H1 (cell line): Measurements from ENCODE around the gene ADSS1. TPM values are rescaled to one million over a fixed set of nuclear protein-coding genes. Genes with fewer than 3 reads are reported as not detected.

ENCODE experiments used
- CTCF ChIA-PET: fragments of 300-600 bp; sonication (Branson Sonifier 250); formaldehyde crosslinking; loops from one replicate; lab custom pipeline; 2021; ENCODE audit not compliant: partially characterized antibody; lab: Charles Lee
- POLR2A ChIA-PET: fragments of 300-600 bp; sonication (Branson Sonifier 250); formaldehyde crosslinking; loops from one replicate; lab custom pipeline; 2021; ENCODE audit warnings: inconsistent platforms; ENCODE audit not compliant: partially characterized antibody; lab: Charles Lee
- DNase-seq, 2 experiments: peaks; one replicate each; pipeline versions ENCODE4 v3.0.0 to v3.0.0-alpha.2; 2010 to 2022; ENCODE audit warnings: low spot score in 2 of 2, low read depth in 1 of 2, mixed read lengths in 1 of 2
- FAIRE-seq: peaks from 2 replicates; lab custom pipeline; 2011; peaks lifted over from hg19 to GRCh38; lab: Jason Lieb, UNC
- H2AFZ ChIP-seq: 2 replicates; pipeline ENCODE4 v1.8.1; 2012; ENCODE audit warnings: low read length, inconsistent platforms
- H2AK5ac ChIP-seq: 2 replicates; pipeline ENCODE4 v1.6.1; 2013; ENCODE audit warnings: low read depth, low read length
- H2BK120ac ChIP-seq: replicated peaks from 2 replicates; pipeline ENCODE3; 2013; ENCODE audit warnings: low read depth, low read length, inconsistent platforms
- H2BK12ac ChIP-seq: 2 replicates; pipeline ENCODE4 v1.6.1; 2013; ENCODE audit warnings: low read depth, low read length
- H2BK15ac ChIP-seq: 2 replicates; pipeline ENCODE4 v1.6.1; 2013; ENCODE audit warnings: low read length
- H2BK20ac ChIP-seq: 2 replicates; pipeline ENCODE4 v1.6.1; 2013; ENCODE audit warnings: low read length
- H2BK5ac ChIP-seq: 2 replicates; pipeline ENCODE4 v1.6.1; 2013; ENCODE audit warnings: low read depth, low read length
- H3K14ac ChIP-seq: 2 replicates; pipeline ENCODE4 v1.6.1; 2013; ENCODE audit warnings: inconsistent platforms; ENCODE audit not compliant: insufficient read length
- H3K18ac ChIP-seq: 2 replicates; pipeline ENCODE4 v1.6.1; 2013; ENCODE audit warnings: low read length; ENCODE audit errors: extremely low read depth
- H3K23ac ChIP-seq: 2 replicates; pipeline ENCODE4 v1.6.1; 2013; ENCODE audit warnings: inconsistent platforms; ENCODE audit not compliant: insufficient read length
- H3K23me2 ChIP-seq: 2 replicates; pipeline ENCODE4 v1.6.1; 2013; ENCODE audit warnings: low read depth, low read length
- H3K27ac ChIP-seq: 2 replicates; pipeline ENCODE4 v1.6.1; 2011; ENCODE audit warnings: low read depth, low read length, inconsistent platforms
- H3K27me3 ChIP-seq, 4 experiments: replicated peaks in 1 of 4; 1 replicate in 1 of 4; 2 replicates in 3 of 4; pipeline versions ENCODE4 v1.6.1 to v1.8.1; 2011 to 2013; ENCODE audit warnings: low read length in 3 of 4, mild to moderate bottlenecking in 3 of 4, inconsistent platforms in 2 of 4, mixed read lengths in 2 of 4, moderate library complexity in 1 of 4; ENCODE audit not compliant: control insufficient read depth in 3 of 4, insufficient read depth in 3 of 4; ENCODE audit errors: extremely low read depth in 1 of 4
- H3K36me3 ChIP-seq, 4 experiments: 2 replicates each; pipeline versions ENCODE4 v1.6.1 to v1.8.1; 2011 to 2013; ENCODE audit warnings: mild to moderate bottlenecking in 4 of 4, low read length in 3 of 4, moderate library complexity in 2 of 4, control low read depth in 1 of 4, inconsistent platforms in 1 of 4; ENCODE audit not compliant: insufficient read depth in 4 of 4, control insufficient read depth in 2 of 4
- H3K4ac ChIP-seq: replicated peaks from 2 replicates; pipeline ENCODE3; 2013; ENCODE audit warnings: low read length, low read depth, mixed read lengths, inconsistent platforms; ENCODE audit not compliant: insufficient read length
- H3K4me1 ChIP-seq, 4 experiments: replicated peaks in 1 of 4; 1 replicate in 1 of 4; 2 replicates in 3 of 4; pipeline versions ENCODE4 v1.6.1 to v1.8.1; 2011 to 2013; ENCODE audit warnings: low read length in 3 of 4, inconsistent platforms in 2 of 4, mixed read lengths in 1 of 4; ENCODE audit not compliant: insufficient read depth in 4 of 4, control insufficient read depth in 3 of 4
- H3K4me2 ChIP-seq, 2 experiments: 2 replicates each; pipeline versions ENCODE4 v1.6.1 to v1.8.1; 2011 to 2013; ENCODE audit warnings: low read depth in 2 of 2, low read length in 2 of 2, control low read depth in 1 of 2, inconsistent platforms in 1 of 2, mild to moderate bottlenecking in 1 of 2; ENCODE audit not compliant: insufficient read depth in 1 of 2
- H3K4me3 ChIP-seq, 4 experiments: fragments of 200-600, 300-600 bp in 1 of 4; sonication (generic), shearing (Covaris generic), sonication (Bioruptor Twin) in 1 of 4; 2 replicates each; pipeline versions ENCODE4 v1.5.1 to v1.8.1; 2011 to 2016; ENCODE audit warnings: low read length in 4 of 4, low read depth in 3 of 4, control low read depth in 2 of 4, inconsistent platforms in 2 of 4, mild to moderate bottlenecking in 2 of 4, mixed read lengths in 1 of 4, moderate library complexity in 1 of 4; ENCODE audit not compliant: insufficient read depth in 2 of 4; ENCODE audit errors: extremely low read depth in 1 of 4
- H3K56ac ChIP-seq: replicated peaks from 2 replicates; pipeline ENCODE3; 2013; ENCODE audit warnings: low read depth, mild to moderate bottlenecking, mixed read lengths, low read length, inconsistent platforms; ENCODE audit not compliant: insufficient read length
- H3K79me1 ChIP-seq: 2 replicates; pipeline ENCODE4 v1.6.1; 2013; ENCODE audit warnings: low read depth, low read length, control low read depth
- H3K79me2 ChIP-seq, 2 experiments: 2 replicates each; pipeline versions ENCODE4 v1.6.1 to v1.8.1; 2012 to 2013; ENCODE audit warnings: low read length in 2 of 2, mild to moderate bottlenecking in 2 of 2, inconsistent platforms in 1 of 2; ENCODE audit not compliant: insufficient read depth in 2 of 2, control insufficient read depth in 1 of 2
- H3K9ac ChIP-seq, 4 experiments: replicated peaks in 1 of 4; 1 replicate in 1 of 4; 2 replicates in 3 of 4; pipeline versions ENCODE4 v1.6.1 to v1.8.1; 2011 to 2013; ENCODE audit warnings: low read depth in 3 of 4, low read length in 3 of 4, control low read depth in 2 of 4, mild to moderate bottlenecking in 2 of 4, moderate library complexity in 2 of 4, inconsistent platforms in 1 of 4; ENCODE audit errors: extremely low read depth in 1 of 4
- H3K9me3 ChIP-seq, 2 experiments: 2 replicates each; pipeline versions ENCODE4 v1.6.1 to v1.8.1; 2012 to 2013; ENCODE audit warnings: mild to moderate bottlenecking in 2 of 2, moderate library complexity in 2 of 2, control low read depth in 1 of 2, inconsistent platforms in 1 of 2, low read depth in 1 of 2, low read length in 1 of 2, mixed read lengths in 1 of 2; ENCODE audit not compliant: insufficient read depth in 2 of 2
- H4K20me1 ChIP-seq, 2 experiments: replicated peaks in 1 of 2; 2 replicates each; pipeline versions ENCODE3 to v1.8.1; 2011 to 2013; ENCODE audit warnings: inconsistent platforms in 2 of 2, low read length in 2 of 2, mild to moderate bottlenecking in 1 of 2; ENCODE audit not compliant: insufficient read depth in 2 of 2, control insufficient read depth in 1 of 2
- H4K5ac ChIP-seq: 2 replicates; pipeline ENCODE4 v1.6.1; 2013; ENCODE audit warnings: low read length, low read depth, mixed read lengths, inconsistent platforms; ENCODE audit not compliant: insufficient read length
- H4K8ac ChIP-seq: 2 replicates; pipeline ENCODE4 v1.8.0; 2013; ENCODE audit warnings: mild to moderate bottlenecking, moderate library complexity, low read length, inconsistent platforms; ENCODE audit not compliant: insufficient read depth; ENCODE audit errors: extremely low read depth
- H4K91ac ChIP-seq: replicated peaks from 2 replicates; pipeline ENCODE3; 2013; ENCODE audit warnings: low read length, mixed read lengths, inconsistent platforms; ENCODE audit not compliant: insufficient read length
- WGBS, 2 experiments: shearing (Covaris generic) in 1 of 2; methylation state at CpG; one replicate each; pipeline versions ENCODE4 v1.1.6 to v1.1.7; 2013 to 2015; ENCODE audit warnings: low lambda C conversion rate in 2 of 2, mixed read lengths in 2 of 2, inconsistent platforms in 1 of 2, low coverage in 1 of 2, missing lambda C conversion rate in 1 of 2; ENCODE audit not compliant: insufficient replicate concordance in 2 of 2, insufficient coverage in 1 of 2, insufficient read length in 1 of 2; ENCODE audit errors: extremely low coverage in 1 of 2, missing lambda C conversion rate in 1 of 2; 5-methylcytosine and 5-hydroxymethylcytosine counted together
- polyA plus RNA-seq, 7 experiments: library from polyadenylated mRNA; depleted of rRNA in 3 of 7; stranded (reverse) in 5 of 7; unstranded in 2 of 7; fragments of >200 nt in 5 of 7; fragments of 200-250 nt in 2 of 7; gene quantifications; 1 replicate in 5 of 7; 2 replicates in 1 of 7; 4 replicates in 1 of 7; pipeline versions ENCODE4 v1.2.1 to v1.2.3, GENCODE V29; 2011 to 2013; ENCODE audit warnings: missing spikeins in 2 of 7, mixed read lengths in 2 of 7
- total RNA-seq: library from RNA; stranded (reverse); fragmentation: NEBNext Ultra II Directional; extraction: Animal tissue kit (Norgen Biotek cat#: 25700); gene quantifications from 2 replicates; pipeline ENCODE4 v1.2.1, GENCODE V29; 2021

Gene ADSS1
- total and polyA plus RNA-seq, 2 of the 8 experiments (the other 6 are each of a cell fraction or from before 2014, with no cell fraction given), result 7.1 to 7.9 TPM

DNA sequence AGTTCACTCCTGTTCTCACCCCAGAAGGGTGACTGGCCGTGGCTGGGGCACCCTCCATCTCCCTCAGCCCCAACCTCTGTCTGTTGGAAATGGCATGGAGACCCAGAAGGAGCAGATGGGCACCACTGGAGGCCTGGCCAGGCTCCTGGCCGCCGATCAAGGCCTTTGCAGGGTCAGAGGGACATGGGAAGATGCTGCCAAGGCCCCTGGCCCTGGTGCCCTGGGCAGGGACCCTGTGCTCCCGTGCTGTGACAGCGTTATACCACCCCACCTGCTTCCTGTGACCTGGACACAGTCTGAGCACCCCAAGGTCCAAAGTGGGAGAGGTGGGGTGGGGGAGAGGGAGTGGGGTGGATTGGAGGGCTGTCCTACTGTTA, 31.1 kb upstream of the ADSS1 start:
- FAIRE-seq, result no peak
- Histone ChIP-seq H2AK5ac (no peak overlapping the region), H3K9me3 (no peaks in the 10 kb centered on the region), H3K18ac (no peak overlapping the region), H4K5ac (no peak overlapping the region), H3K23me2 (peaks cover 8% of the 10 kb centered on the region; the same call in 1 of the 2 replicates), H2AFZ (no peak overlapping the region), H3K27me3 (no peaks in the 10 kb centered on the region; a peak in 2 of 7 replicates), H3K9ac (no peak overlapping the region), H3K79me2 (peaks cover 0 to 31% of the 10 kb centered on the region in 2 experiments; a peak in 2 of 4 replicates), H3K4me3 (no peak overlapping the region), H3K36me3 (peaks cover 0 to 4% (median 0%) of the 10 kb centered on the region in 4 experiments; a peak in 1 of 8 replicates), H4K91ac (no peak overlapping the region), H3K27ac (no peak overlapping the region), H2BK15ac (no peak overlapping the region), H3K4me1 (peaks cover 0 to 46% (median 35%) of the 10 kb centered on the region in 4 experiments; a peak in 6 of 7 replicates), H2BK5ac (0 out of 2 replicates have a peak overlapping the region, but pooled peaks have one; percentile 21), H2BK12ac (no peak overlapping the region), H2BK20ac (no peak overlapping the region), H2BK120ac (no peak overlapping the region), H4K8ac (no peak overlapping the region), H3K23ac (no peak overlapping the region), H3K4ac (no peak overlapping the region), H4K20me1 (peaks cover 4 to 43% of the 10 kb centered on the region in 2 experiments), H3K56ac (no peak overlapping the region), H3K14ac (no peak overlapping the region), H3K79me1 (peaks cover 19% of the 10 kb centered on the region), H3K4me2 (no peak overlapping the region)
- DNase-seq, result no peak
- ChIA-PET POLR2A (interaction anchor here (1.1 to 6.6 kb wide), 3 partner anchors 12 to 27 kb away, joined by 3 to 71 read pairs (median 6); no protein-coding TSS in a partner anchor), CTCF (interaction anchor here (1.3 to 9.1 kb wide), 4 partner anchors 12 to 27 kb away, joined by 6 to 70 read pairs (median 9); no protein-coding TSS in a partner anchor)
- WGBS, 2 experiments, result 92% methylated on average over 5 of the region's 5 CpGs; no CpG with 5 or more reads in 1 of the 2 experiments
